GM18861 (cell line): ENCODE measurements around the gene PTGES.
"Not testable (repeated sequence)": the region's sequence is repeated elsewhere in the genome, so short reads cannot be mapped to it uniquely, and the experiment has no call there.

Experiments
- ATAC-seq: cut with Tn5 transposase; IDR thresholded peaks from one replicate; pipeline ENCODE4 v1.9.1; 2021; ENCODE audit not compliant: unreplicated experiment

PTGES gene

GRCh38 chr9:129770741-129771140 is 17.9 kb upstream of the PTGES start:
- no peak for ATAC-seq

DNA sequence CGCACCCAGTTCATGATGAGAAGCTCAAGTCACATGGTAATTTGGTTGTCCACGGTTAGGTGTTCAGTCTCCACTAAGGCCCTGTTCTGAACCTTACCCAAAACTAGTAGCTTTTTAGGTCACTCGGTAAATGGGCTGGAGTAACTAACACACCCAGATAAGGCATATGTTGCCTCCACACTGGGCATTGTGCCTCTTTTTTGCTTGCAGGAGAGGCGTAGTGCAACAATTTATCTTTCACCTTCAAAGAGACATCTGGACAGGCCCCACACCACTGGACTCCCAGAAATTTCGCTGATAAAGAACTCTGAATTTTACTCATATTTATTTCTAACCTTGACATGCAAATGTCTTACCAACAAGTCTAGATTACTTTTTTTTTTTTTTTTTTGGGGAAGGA is 16.8 kb upstream of the PTGES start:
- ATAC-seq: no peak

GRCh38 chr9:129768486-129768885 is 15.6 kb upstream of the PTGES start:
- no peak for ATAC-seq

DNA sequence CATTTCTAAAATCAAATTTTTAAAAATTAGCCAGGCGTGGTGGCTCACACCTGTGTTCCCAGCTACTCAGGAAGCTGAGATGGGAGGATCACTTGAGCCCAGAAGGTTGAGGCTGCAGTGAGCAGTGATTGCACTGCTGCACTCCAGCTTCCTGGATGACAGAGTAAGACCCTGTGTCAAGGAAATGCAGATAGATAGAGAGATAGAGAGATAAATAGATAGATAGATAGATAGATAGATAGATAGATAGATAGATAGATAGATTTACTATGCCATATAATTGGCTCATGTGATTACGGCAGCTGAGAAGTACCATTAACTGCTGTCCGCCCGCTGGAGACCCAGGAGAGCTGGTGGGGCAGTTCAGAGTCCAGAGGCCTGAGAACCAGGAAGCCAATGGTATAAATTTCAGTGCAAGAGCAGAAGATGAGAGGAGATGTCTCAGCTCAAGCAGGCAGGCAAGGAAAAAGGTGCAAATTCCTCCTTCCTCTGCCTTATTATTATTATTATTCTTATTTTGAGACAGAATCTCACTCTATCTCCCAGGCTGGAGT is 13.0 kb upstream of the PTGES start:
- ATAC-seq: no peak

GRCh38 chr9:129762985-129763926 is 10.4 kb upstream of the PTGES start:
- ATAC-seq: no peak

DNA sequence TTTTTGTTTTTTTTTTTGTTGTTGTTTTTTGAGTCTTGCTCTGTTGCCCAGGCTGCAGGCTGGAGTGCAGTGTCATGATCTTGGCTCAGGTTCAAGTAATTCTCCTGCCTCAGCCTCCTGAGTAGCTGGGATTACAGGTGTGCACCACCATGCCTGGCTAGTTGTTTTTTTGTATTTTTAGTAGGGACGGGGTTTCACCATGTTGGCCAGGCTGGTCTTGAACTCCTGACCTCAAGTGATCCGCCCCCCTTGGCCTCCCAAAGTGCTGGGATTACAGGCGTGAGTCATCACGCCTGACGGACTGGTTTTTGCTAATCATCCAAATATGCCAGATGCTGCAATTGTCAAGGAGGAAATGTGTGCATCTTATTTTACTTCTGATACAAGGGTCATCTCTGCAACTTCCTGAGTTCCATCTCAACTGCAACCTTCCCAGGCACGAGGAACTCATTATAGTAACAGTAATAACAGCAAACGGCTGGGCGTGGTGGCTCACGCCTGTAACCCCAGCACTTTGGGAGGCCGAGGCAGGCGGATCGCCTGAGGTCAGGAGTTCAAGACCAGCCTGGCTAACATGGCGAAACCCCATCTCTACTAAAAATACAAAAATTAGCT is 9.6 kb upstream of the PTGES start:
- ATAC-seq: not testable (repeated sequence)

DNA sequence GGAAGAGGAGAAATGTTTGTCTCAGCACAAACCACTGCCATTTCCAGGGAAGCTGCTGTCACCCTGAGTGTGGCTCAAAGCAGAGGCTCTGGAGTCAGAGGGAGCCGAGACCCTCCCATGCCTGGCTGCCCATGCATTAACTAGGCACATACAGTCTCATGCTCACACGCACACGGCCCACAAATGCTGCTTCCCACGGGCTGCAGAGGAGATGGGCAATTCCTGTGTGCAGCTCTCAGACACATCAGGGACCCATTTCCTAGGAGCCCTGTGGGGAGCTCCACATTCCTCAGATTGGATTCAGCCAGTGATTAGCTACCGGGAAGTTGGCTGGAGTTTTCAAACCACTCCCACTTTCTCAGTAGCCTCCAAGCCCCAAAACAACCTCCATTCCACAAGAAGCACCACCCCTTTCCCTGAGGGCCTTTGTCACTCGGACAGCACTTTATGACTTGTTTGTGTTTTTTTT is 9.1 kb upstream of the PTGES start:
- no peak for ATAC-seq

GRCh38 chr9:129761293-129761900 is 8.6 kb upstream of the PTGES start:
- ATAC-seq: no peak

- ATAC-seq: not testable (repeated sequence)
Observed at GRCh38 chr9:129760784-129761183, 7.9 kb upstream of the PTGES start.

DNA sequence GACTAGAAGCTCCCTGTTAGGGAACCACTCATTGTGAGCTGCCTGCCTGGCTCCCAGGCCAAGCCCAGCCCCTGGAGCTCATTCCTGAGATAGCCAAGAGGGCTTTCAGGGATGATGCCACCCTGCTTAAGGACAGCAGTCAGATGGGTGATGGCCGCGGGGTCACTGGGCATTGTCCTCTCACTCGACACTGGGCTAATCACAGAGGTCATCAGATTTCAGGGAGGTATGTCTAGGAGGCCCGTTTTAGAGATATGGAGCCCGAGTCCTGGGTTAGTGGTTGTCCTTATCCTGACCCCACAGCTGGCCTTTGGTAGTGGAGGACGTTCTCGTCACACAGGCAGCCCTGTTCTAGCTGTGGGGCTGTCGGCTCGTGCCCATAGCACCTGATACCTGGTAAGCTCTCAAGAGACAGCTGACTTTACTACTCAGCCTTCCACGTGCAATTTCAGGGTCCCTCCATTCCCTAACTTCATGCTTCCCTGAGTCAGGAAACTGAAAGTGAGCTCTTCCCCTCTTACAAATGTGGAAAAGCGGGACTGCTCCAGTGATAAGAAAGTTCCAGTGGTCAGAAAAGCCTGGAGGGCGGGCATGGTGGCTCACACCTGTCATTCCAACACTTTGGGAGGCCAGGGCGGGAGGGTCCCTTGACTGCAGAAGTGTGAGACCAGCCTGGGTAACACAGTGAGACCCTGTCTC is 7.1 kb upstream of the PTGES start:
- ATAC-seq: no peak

DNA sequence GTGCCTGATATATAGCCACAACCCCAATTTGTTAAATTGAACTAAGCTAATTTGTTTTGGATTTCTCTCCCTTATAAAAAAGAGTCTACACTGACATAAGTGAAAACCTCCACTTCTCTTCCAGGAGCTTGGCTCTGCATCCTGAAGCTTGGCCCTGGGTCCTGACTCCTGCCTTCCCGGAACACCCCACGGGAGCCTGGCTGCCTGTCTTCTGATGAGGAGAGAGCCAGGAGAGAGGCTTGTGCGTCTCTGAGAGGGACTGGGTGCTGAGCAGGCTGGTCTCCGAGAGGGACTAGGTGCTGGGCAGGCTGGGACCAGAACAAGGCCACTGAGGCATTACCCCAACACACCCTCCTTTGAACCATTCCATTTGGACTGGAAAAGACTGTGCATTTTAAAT is 6.5 kb upstream of the PTGES start:
- no peak for ATAC-seq

- no peak for ATAC-seq
Observed at GRCh38 chr9:129757045-129757444, 4.2 kb upstream of the PTGES start.

DNA sequence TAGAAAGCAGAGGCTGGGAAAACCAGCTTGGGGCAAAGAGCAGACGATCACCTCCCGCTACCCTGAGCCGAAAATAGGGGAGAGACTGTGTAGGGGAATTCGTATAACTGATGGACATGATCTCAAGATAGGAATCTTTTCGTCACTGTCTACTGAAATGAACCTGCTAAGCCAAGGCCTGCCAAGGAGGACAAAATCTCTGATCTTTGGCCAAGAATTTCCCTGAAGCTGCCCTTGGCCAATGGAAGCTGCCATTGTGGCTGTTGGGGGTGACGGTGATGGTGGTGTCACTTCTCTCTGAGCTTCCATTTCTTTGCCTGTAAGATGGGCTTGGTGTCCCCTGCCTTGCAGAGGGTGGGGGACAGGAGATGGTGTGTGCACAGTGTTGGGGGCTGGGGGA is 3.3 kb upstream of the PTGES start:
- no peak for ATAC-seq

- no peak for ATAC-seq
Observed at GRCh38 chr9:129755151-129755550, 2.3 kb upstream of the PTGES start.

DNA sequence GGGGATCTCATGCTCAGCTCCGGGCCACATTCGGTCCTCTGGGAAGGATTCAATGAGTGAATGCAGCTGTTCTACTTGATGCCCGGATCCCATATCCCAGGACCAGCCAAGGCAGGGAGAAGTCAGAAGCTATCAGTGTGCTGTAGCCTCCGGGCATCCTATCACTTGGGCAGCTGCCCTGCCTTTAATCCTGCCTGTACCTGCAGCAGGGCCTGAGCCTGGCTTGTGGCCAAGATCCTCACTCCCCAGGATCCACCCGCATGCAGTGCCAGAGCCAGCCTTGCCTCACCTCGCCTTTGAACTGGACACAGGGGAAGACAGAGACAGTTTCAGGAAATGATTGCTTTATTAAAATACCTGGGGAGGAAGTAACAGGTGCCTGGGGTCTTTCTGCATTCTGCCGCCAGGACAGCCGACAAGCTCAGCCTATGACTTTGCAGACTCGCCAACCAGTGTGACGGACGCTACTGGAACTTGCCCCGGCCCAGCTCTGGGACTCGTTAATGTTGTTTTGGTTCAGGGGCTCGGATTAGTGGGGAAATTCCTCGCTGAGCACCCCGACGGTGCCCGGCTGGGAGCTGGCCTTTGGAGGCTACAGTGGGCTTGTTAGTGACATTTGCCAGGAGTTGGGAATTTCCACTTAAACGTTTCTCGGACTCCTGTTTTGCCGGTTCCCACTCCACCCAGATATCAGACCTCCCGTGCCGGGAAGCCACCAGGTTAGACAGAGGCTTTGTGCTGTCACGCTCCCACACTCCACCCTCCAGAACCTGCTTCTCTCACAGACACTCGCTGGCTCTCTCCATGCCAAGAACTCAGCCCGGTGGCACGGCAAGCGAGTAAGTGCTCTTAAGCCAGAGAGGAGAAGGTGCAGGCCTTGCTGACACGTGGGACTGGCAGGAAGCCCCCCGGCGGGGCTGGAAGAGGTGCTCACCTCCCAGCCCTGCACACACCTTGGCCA is 721 bp downstream of the PTGES start:
- ATAC-seq: no peak

DNA sequence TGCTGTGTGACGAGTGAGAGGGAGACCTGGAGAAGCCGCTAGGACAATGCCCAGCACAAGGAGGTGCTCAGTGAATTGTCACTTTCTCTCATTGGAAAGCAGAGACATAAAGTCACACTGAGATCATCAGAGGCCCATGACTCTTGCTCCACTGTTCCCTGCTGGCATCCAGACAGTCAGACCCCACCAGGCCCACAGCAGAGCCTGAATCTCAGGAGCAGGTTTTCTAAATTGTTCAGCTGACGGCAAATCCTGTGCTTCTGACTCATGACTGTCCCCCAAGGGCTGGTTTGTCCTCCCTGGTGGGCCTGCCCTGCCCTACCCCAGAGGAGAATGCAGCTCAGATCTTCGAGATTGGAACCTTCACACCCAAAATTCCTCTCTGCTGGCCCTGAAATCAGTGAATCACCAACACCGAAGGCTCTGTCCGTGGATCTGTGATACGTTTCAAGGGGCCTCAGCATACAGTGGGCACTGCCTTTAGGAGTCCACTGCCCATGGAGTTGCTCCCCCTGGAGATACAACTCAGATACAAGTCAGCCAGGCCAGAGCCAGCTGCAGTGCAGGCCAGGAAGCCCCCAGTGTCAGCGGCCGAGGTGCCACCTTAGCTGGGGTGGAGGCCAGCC is 2.7 kb downstream of the PTGES start:
- no peak for ATAC-seq

DNA sequence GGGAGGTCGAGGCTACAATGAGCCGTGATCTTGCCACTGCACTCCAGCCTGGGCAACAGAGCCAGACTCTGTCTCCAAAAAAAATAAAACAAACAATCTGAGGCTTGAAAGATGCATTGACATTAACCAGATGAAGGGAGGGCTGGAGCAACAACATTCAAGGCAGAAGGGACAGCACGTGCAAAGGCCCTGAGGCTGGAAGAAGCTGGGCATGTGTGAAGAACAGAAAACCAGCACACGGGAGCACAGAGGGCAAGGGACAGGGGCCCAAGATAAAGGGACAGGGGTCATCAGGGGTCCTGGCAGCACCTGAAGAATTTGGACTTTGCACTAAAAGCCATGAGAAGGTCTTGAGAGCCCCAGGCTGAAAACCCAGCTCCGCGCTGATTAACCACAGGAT is 3.3 kb downstream of the PTGES start:
- no peak for ATAC-seq

DNA sequence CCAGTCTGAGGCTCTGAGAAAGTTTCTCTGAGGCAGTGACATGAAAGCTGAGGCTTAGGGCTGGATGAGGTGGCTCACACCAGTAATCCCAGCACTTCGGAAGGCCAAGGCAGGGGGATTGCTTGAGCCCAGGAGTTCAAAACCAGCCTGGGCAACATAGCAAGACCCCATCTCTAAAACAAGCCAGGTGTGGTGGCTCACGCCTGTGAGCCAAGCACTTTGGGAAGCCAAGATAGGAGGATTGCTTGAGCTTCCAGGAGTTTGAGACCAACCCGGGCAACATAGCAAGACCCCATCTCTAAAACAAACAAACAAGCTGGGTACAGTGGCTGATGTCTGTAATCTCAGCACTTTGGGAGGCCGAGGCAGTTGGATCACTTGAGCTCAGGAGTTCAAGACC is 3.8 kb downstream of the PTGES start:
- ATAC-seq: not testable (repeated sequence)

DNA sequence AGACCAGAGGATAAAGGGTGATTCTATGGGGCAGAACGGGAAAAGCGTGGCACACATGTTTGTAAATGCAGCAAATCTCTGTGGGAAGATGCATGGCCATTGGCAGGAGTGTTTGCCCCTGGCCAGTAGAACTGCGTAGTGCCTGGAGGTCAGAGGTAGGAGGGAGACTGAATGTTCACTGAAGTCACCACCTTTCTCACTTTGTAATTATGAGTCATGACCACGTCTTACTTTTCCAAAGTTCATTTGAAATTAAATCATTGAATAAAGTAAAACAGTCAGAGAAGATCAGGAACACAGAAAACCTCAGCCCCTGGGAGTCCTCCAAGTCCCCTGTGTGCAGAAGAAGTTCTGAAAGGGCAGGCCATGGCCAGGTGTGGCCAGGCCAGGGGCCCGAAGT is 4.6 kb downstream of the PTGES start:
- no peak for ATAC-seq
